WTC11 (cell line): ENCODE measurements around the gene HEY2. TPM values are rescaled to one million over a fixed set of nuclear protein-coding genes. Genes with fewer than 3 reads are reported as not detected.

Source experiments
- ATAC-seq: fragments of 200-7000 bp; cut with Tn5 transposase; 2 replicates; pipeline ENCODE4 v1.10.0; 2021; ENCODE audit warnings: mild to moderate bottlenecking, moderate library complexity
- CTCF ChIA-PET: fragments of 300-600 bp; sonication (Branson Sonifier 250); formaldehyde crosslinking; loops from one replicate; lab custom pipeline; 2021; ENCODE audit warnings: antibody characterized with exemption; lab: Charles Lee
- POLR2A ChIA-PET: fragments of 350-600 bp; sonication (Branson Sonifier 250); formaldehyde crosslinking; loops from one replicate; lab custom pipeline; 2021; ENCODE audit warnings: antibody characterized with exemption; lab: Charles Lee
- DNase-seq: peaks from one replicate; pipeline ENCODE4 v3.0.0; 2021; ENCODE audit warnings: low spot score
- H3K27ac Mint-ChIP-seq: 2 replicates; pipeline ENCODE4 v1.8.0; 2021; ENCODE audit warnings: mixed read lengths
- H3K27me3 Mint-ChIP-seq: 2 replicates; pipeline ENCODE4 v1.8.0; 2021; ENCODE audit warnings: low read depth, mild to moderate bottlenecking, moderate library complexity, mixed read lengths
- H3K36me3 Mint-ChIP-seq: 2 replicates; pipeline ENCODE4 v1.8.0; 2021; ENCODE audit warnings: mixed read lengths
- H3K4me1 Mint-ChIP-seq: 2 replicates; pipeline ENCODE4 v1.8.0; 2022; ENCODE audit warnings: mixed read lengths
- H3K4me3 Mint-ChIP-seq: 2 replicates; pipeline ENCODE4 v1.8.0; 2021; ENCODE audit warnings: mild to moderate bottlenecking, moderate library complexity, mixed read lengths
- H3K9me3 Mint-ChIP-seq: 2 replicates; pipeline ENCODE4 v1.8.0; 2021; ENCODE audit warnings: mixed read lengths
- ATF1 ChIP-seq: sonication (generic); formaldehyde crosslinking; IDR thresholded peaks from 2 replicates; pipeline ENCODE4 v1.8.1; 2023; ENCODE audit warnings: mild to moderate bottlenecking, moderate library complexity, missing genetic modification reagents
- ATF2 ChIP-seq: sonication (generic); formaldehyde crosslinking; IDR thresholded peaks from 2 replicates; pipeline ENCODE4 v1.8.1; 2022; ENCODE audit warnings: low read depth, missing genetic modification reagents, borderline replicate concordance
- CTCF ChIP-seq: fragments of 200-600 bp; IDR thresholded peaks from 2 replicates; pipeline ENCODE4 v1.8.0; 2022; ENCODE audit warnings: antibody characterized with exemption
- E2F4 ChIP-seq: sonication (generic); formaldehyde crosslinking; IDR thresholded peaks from 2 replicates; pipeline ENCODE4 v1.8.1; 2022; ENCODE audit warnings: low read depth, mild to moderate bottlenecking, moderate library complexity, missing genetic modification reagents, borderline replicate concordance
- ERG ChIP-seq: fragments of 250-450 bp; sonication (Bioruptor Pico); IDR thresholded peaks from 2 replicates; pipeline ENCODE4 v1.8.0; 2021; ENCODE audit warnings: mild to moderate bottlenecking
- ESRRA ChIP-seq: sonication (generic); formaldehyde crosslinking; IDR thresholded peaks from 2 replicates; pipeline ENCODE4 v1.8.1; 2022; ENCODE audit warnings: mild to moderate bottlenecking, missing genetic modification reagents, borderline replicate concordance
- FOXJ3 ChIP-seq: sonication (generic); formaldehyde crosslinking; IDR thresholded peaks from 2 replicates; pipeline ENCODE4 v1.9.0; 2021; ENCODE audit warnings: missing genetic modification reagents, mild to moderate bottlenecking, borderline replicate concordance
- FOXK1 ChIP-seq: sonication (generic); formaldehyde crosslinking; IDR thresholded peaks from 2 replicates; pipeline ENCODE4 v1.8.0; 2022; ENCODE audit warnings: mild to moderate bottlenecking, moderate library complexity, missing genetic modification reagents
- FOXP4 ChIP-seq: sonication (generic); formaldehyde crosslinking; IDR thresholded peaks from 2 replicates; pipeline ENCODE4 v1.8.0; 2022; ENCODE audit warnings: mild to moderate bottlenecking, missing genetic modification reagents
- HMGXB4 ChIP-seq: sonication (generic); formaldehyde crosslinking; IDR thresholded peaks from 2 replicates; pipeline ENCODE4 v1.8.1; 2023; ENCODE audit warnings: mild to moderate bottlenecking, moderate library complexity, missing genetic modification reagents
- JUN ChIP-seq: sonication (generic); formaldehyde crosslinking; IDR thresholded peaks from 2 replicates; pipeline ENCODE4 v1.8.0; 2023; ENCODE audit warnings: mild to moderate bottlenecking, missing genetic modification reagents
- KAT7 ChIP-seq: sonication (generic); formaldehyde crosslinking; IDR thresholded peaks from 2 replicates; pipeline ENCODE4 v1.8.1; 2023; ENCODE audit warnings: missing genetic modification reagents, mild to moderate bottlenecking, borderline replicate concordance
- MAX ChIP-seq: sonication (generic); formaldehyde crosslinking; IDR thresholded peaks from 2 replicates; pipeline ENCODE4 v1.8.0; 2022; ENCODE audit warnings: mild to moderate bottlenecking, missing genetic modification reagents
- NFE2L1 ChIP-seq: sonication (generic); formaldehyde crosslinking; IDR thresholded peaks from 2 replicates; pipeline ENCODE4 v1.8.1; 2023; ENCODE audit warnings: missing genetic modification reagents
- NFYB ChIP-seq: sonication (generic); formaldehyde crosslinking; conservative IDR thresholded peaks from 2 replicates; pipeline ENCODE4 v1.8.0; 2022; ENCODE audit warnings: low read depth, missing genetic modification reagents
- NR1H2 ChIP-seq: sonication (generic); formaldehyde crosslinking; IDR thresholded peaks from 2 replicates; pipeline ENCODE4 v1.9.0; 2021; ENCODE audit warnings: mild to moderate bottlenecking, moderate library complexity, missing genetic modification reagents
- SOX15 ChIP-seq: fragments of 250-450 bp; sonication (Bioruptor Pico); IDR thresholded peaks from 2 replicates; pipeline ENCODE4 v1.9.0; 2021; ENCODE audit warnings: mild to moderate bottlenecking
- ZBTB21 ChIP-seq: sonication (generic); formaldehyde crosslinking; IDR thresholded peaks from 2 replicates; pipeline ENCODE4 v1.8.1; 2023; ENCODE audit warnings: mild to moderate bottlenecking, missing genetic modification reagents, borderline replicate concordance
- ZNF121 ChIP-seq: sonication (generic); formaldehyde crosslinking; IDR thresholded peaks from 2 replicates; pipeline ENCODE4 v1.8.0; 2023; ENCODE audit warnings: missing genetic modification reagents
- ZNF512 ChIP-seq: sonication (generic); formaldehyde crosslinking; IDR thresholded peaks from 2 replicates; pipeline ENCODE4 v1.8.1; 2022; ENCODE audit warnings: missing genetic modification reagents, borderline replicate concordance
- total RNA-seq: library from RNA; stranded (reverse); gene quantifications from 3 replicates; pipeline ENCODE4 v1.2.3, GENCODE V29; 2021

The HEY2 gene
- total RNA-seq, 1 experiment from 2014 or later, result 10.6 TPM

- no peak overlapping the region for H3K4me3 Mint-ChIP-seq
- no peaks in the 10 kb centered on the region for H3K27me3 Mint-ChIP-seq
- ChIA-PET CTCF (interaction anchor here (0.9 kb wide), 1 partner anchor 45 kb away, joined by 3 read pairs; no protein-coding TSS in a partner anchor), POLR2A (interaction anchor here (0.7 kb wide), 1 partner anchor 77 kb away, joined by 10 read pairs; no protein-coding TSS in a partner anchor)
- TF ChIP-seq ZNF121 (no peak), NFE2L1 (CRISPR knock-in tag) (no peak), NR1H2 (no peak)
- DNase-seq (no peak), ATAC-seq (no peak)
- no peaks in the 10 kb centered on the region for H3K9me3 Mint-ChIP-seq
- no peaks in the 10 kb centered on the region for H3K36me3 Mint-ChIP-seq
- H3K4me1 Mint-ChIP-seq, result peaks cover under 1% of the 10 kb centered on the region; the same call in 1 of the 2 replicates
- no peak overlapping the region for H3K27ac Mint-ChIP-seq
Observed at GRCh38 chr6:125798734-125799508, 49.5 kb downstream of the HEY2 start.

- TF ChIP-seq CTCF (no peak), ZNF512 (CRISPR knock-in tag) (no peak), E2F4 (CRISPR knock-in tag) (no peak), ESRRA (CRISPR knock-in tag) (no peak), ZBTB21 (CRISPR knock-in tag) (no peak), HMGXB4 (CRISPR knock-in tag) (no peak), FOXK1 (CRISPR knock-in tag) (no peak), NFYB (CRISPR knock-in tag) (no peak)
- POLR2A ChIA-PET, result no interaction called here
- no peak for ATAC-seq
- H3K4me3 Mint-ChIP-seq, result no peak overlapping the region
- no peaks in the 10 kb centered on the region for H3K4me1 Mint-ChIP-seq
- H3K36me3 Mint-ChIP-seq, result no peaks in the 10 kb centered on the region
- CTCF ChIA-PET, result interaction anchor here (0.7 kb wide), 1 partner anchor 12 kb away, joined by 3 read pairs; the partner anchor contains the start of gene NCOA7
- no peak overlapping the region for H3K27ac Mint-ChIP-seq
- no peaks in the 10 kb centered on the region for H3K9me3 Mint-ChIP-seq
- H3K27me3 Mint-ChIP-seq, result no peaks in the 10 kb centered on the region
- no peak for DNase-seq
Observed at GRCh38 chr6:125802383-125802782, 53.0 kb downstream of the HEY2 start.

GRCh38 chr6:125802943-125803377, 53.5 kb downstream of the HEY2 start:
- ATAC-seq (no peak), DNase-seq (no peak)
- Mint-ChIP-seq H3K4me1 (no peaks in the 10 kb centered on the region), H3K9me3 (no peaks in the 10 kb centered on the region), H3K27me3 (no peaks in the 10 kb centered on the region), H3K4me3 (no peak overlapping the region), H3K36me3 (no peaks in the 10 kb centered on the region), H3K27ac (no peak overlapping the region)
- ChIA-PET CTCF (no interaction called here), POLR2A (no interaction called here)
- TF ChIP-seq ATF2 (CRISPR knock-in tag) (no peak), MAX (CRISPR knock-in tag) (no peak), ATF1 (no peak), JUN (no peak), FOXJ3 (CRISPR knock-in tag) (no peak), FOXP4 (CRISPR knock-in tag) (no peak), ERG (CRISPR knock-in tag) (no peak), SOX15 (CRISPR knock-in tag) (no peak), KAT7 (CRISPR knock-in tag) (no peak)
